ENCODE measurements around the gene CHTF8. TPM values are rescaled to one million over a fixed set of nuclear protein-coding genes. Genes with fewer than 3 reads are reported as not detected.
"Not testable (repeated sequence)": the region's sequence is repeated elsewhere in the genome, so short reads cannot be mapped to it uniquely, and the experiment has no call there.

The CHTF8 gene
- total RNA-seq, 1 experiment from 2014 or later, result 119 TPM

GRCh38 chr16:69141014-69141413, 8.6 kb upstream of the CHTF8 start:
- BruUV-seq (replicated peaks), result no TSS peak
- Mint-ChIP-seq H3K27me3 (ENCODE audit: insufficient read depth, unreplicated experiment) (no peaks in the 10 kb centered on the region), H3K27ac (ENCODE audit: unreplicated experiment) (no peak overlapping the region), H3K4me3 (ENCODE audit: unreplicated experiment) (no peak overlapping the region), H3K9me3 (ENCODE audit: unreplicated experiment) (no peaks in the 10 kb centered on the region), H3K4me1 (ENCODE audit: low read depth, unreplicated experiment) (no peaks in the 10 kb centered on the region), H3K36me3 (ENCODE audit: insufficient read depth, unreplicated experiment) (peaks cover 99% of the 10 kb centered on the region)
- no peak overlapping the region for H3K4me3 ChIP-seq (ENCODE audit: low read depth, low read length)
- H3K36me3 ChIP-seq (ENCODE audit: control insufficient read depth, insufficient read depth, low read length), result peaks cover 8% of the 10 kb centered on the region
- ChIA-PET POLR2A (no interaction called here), CTCF (interaction anchor here (0.6 to 1.2 kb wide), 2 partner anchors 9 to 45 kb away, joined by 4 to 5 read pairs; no protein-coding TSS in a partner anchor)
- no peaks in the 10 kb centered on the region for H3K4me1 ChIP-seq
- no peaks in the 10 kb centered on the region for H3K27me3 ChIP-seq (replicated peaks; ENCODE audit: control insufficient read depth, insufficient read depth, low read length)
- intact Hi-C loops (cut with micrococcal nuclease; ENCODE audit: unreplicated experiment), result no loop called here
- TF ChIP-seq, protein P1, sequence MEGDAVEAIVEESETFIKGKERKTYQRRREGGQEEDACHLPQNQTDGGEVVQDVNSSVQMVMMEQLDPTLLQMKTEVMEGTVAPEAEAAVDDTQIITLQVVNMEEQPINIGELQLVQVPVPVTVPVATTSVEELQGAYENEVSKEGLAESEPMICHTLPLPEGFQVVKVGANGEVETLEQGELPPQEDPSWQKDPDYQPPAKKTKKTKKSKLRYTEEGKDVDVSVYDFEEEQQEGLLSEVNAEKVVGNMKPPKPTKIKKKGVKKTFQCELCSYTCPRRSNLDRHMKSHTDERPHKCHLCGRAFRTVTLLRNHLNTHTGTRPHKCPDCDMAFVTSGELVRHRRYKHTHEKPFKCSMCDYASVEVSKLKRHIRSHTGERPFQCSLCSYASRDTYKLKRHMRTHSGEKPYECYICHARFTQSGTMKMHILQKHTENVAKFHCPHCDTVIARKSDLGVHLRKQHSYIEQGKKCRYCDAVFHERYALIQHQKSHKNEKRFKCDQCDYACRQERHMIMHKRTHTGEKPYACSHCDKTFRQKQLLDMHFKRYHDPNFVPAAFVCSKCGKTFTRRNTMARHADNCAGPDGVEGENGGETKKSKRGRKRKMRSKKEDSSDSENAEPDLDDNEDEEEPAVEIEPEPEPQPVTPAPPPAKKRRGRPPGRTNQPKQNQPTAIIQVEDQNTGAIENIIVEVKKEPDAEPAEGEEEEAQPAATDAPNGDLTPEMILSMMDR (IDR thresholded peaks at IDR 0.05; ENCODE audit: insufficient read depth in 1 of 2, low read depth in 1 of 2, low read length in 1 of 2, severe bottlenecking in 1 of 2, unreplicated experiment in 1 of 2), result no peak
- H3K9me3 ChIP-seq, result no peaks in the 10 kb centered on the region
- DNase-seq, result no peak

GRCh38 chr16:69139464-69139863, 7.1 kb upstream of the CHTF8 start:
- H3K4me3 Mint-ChIP-seq (ENCODE audit: unreplicated experiment); H3K36me3 ChIP-seq (ENCODE audit: control insufficient read depth, insufficient read depth, low read length); H3K27ac Mint-ChIP-seq (ENCODE audit: unreplicated experiment); H3K4me1 ChIP-seq; H3K27me3 Mint-ChIP-seq (ENCODE audit: insufficient read depth, unreplicated experiment); intact Hi-C loops (cut with micrococcal nuclease; ENCODE audit: unreplicated experiment); H3K9me3 Mint-ChIP-seq (ENCODE audit: unreplicated experiment); H3K27me3 ChIP-seq (replicated peaks; ENCODE audit: control insufficient read depth, insufficient read depth, low read length); H3K4me3 ChIP-seq (ENCODE audit: low read depth, low read length); H3K9me3 ChIP-seq; CTCF ChIA-PET; POLR2A ChIA-PET; BruUV-seq (replicated peaks); DNase-seq; H3K4me1 Mint-ChIP-seq (ENCODE audit: low read depth, unreplicated experiment): not testable (repeated sequence)
- H3K36me3 Mint-ChIP-seq (ENCODE audit: insufficient read depth, unreplicated experiment), result peaks cover 95% of the 10 kb centered on the region

DNA sequence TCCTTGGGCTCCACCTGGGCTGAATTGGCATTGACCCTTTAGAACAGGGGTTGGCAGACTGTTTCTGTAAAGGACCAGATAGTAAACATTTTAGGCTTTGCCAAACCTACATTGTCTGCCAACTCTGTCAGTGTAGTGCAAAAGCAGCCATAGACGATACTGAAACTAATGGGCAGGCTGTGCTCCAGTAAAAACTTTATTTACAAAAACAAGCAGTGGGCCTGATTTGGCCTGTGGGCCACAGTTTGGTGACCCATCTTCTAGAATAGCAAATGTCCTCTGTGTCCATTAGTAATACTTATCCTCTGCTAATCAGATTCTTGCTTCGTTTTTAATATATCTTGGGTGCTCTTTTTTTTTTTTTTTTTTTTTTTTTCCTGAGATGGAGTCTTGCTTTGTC, 6.2 kb upstream of the CHTF8 start:
- intact Hi-C loops (cut with micrococcal nuclease; ENCODE audit: unreplicated experiment), result no loop called here
- ChIA-PET POLR2A (no interaction called here), CTCF (no interaction called here)
- H3K9me3 Mint-ChIP-seq (ENCODE audit: unreplicated experiment), result no peaks in the 10 kb centered on the region
- TF ChIP-seq, protein P1 (IDR thresholded peaks at IDR 0.05; ENCODE audit: insufficient read depth in 1 of 2, low read depth in 1 of 2, low read length in 1 of 2, severe bottlenecking in 1 of 2, unreplicated experiment in 1 of 2), result no peak
- no peak for DNase-seq
- H3K4me3 Mint-ChIP-seq (ENCODE audit: unreplicated experiment), result no peak overlapping the region
- peaks cover 7% of the 10 kb centered on the region for H3K36me3 ChIP-seq (ENCODE audit: control insufficient read depth, insufficient read depth, low read length)
- H3K27me3 Mint-ChIP-seq (ENCODE audit: insufficient read depth, unreplicated experiment), result no peaks in the 10 kb centered on the region
- H3K27me3 ChIP-seq (replicated peaks; ENCODE audit: control insufficient read depth, insufficient read depth, low read length), result no peaks in the 10 kb centered on the region
- peaks cover 95% of the 10 kb centered on the region for H3K36me3 Mint-ChIP-seq (ENCODE audit: insufficient read depth, unreplicated experiment)
- BruUV-seq (replicated peaks), result no TSS peak
- peaks cover 4% of the 10 kb centered on the region; the same call in 1 of the 2 replicates for H3K4me1 ChIP-seq
- H3K27ac Mint-ChIP-seq (ENCODE audit: unreplicated experiment), result no peak overlapping the region
- H3K4me3 ChIP-seq (ENCODE audit: low read depth, low read length), result no peak overlapping the region
- no peaks in the 10 kb centered on the region for H3K9me3 ChIP-seq
- H3K4me1 Mint-ChIP-seq (ENCODE audit: low read depth, unreplicated experiment), result peaks cover 5% of the 10 kb centered on the region

Measured in Caco-2 (cell line).